NOMO-1 (cell line): ENCODE data around the gene CNN1.

Source experiments
- DNase-seq, 2 experiments: peaks; one replicate each; lab custom pipeline; 2025; ENCODE audit not compliant: unreplicated experiment in 2 of 2; lab: John Stamatoyannopoulos, UW

Gene CNN1

GRCh38 chr19:11534538-11534937 lies 4.1 kb upstream of the CNN1 start:
- DNase-seq = peak in 1 of 2 experiments; percentile 21

DNA sequence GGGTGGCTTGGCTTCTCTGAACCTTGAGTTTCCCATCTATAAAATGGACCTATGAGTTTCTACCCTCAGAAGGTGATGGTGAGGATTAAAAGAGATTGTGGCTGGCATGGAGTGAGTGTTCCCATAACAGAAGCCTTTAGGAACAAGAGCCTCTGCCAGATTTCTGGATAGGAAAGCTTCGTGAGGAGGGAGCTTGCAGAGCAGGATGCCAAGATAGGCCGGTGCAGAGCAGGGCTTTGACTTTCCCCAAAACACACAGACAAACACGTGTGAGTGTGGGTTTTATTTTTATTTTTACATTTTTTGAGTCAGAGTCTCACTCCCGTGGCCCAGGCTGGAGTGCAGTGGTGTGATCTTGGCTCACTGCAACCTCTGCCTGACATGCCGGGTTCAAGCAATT lies 3.7 kb upstream of the CNN1 start:
- DNase-seq = no peak

GRCh38 chr19:11535792-11536595 lies 2.7 kb upstream of the CNN1 start:
- peak; percentile 73 to 85 for DNase-seq

DNA sequence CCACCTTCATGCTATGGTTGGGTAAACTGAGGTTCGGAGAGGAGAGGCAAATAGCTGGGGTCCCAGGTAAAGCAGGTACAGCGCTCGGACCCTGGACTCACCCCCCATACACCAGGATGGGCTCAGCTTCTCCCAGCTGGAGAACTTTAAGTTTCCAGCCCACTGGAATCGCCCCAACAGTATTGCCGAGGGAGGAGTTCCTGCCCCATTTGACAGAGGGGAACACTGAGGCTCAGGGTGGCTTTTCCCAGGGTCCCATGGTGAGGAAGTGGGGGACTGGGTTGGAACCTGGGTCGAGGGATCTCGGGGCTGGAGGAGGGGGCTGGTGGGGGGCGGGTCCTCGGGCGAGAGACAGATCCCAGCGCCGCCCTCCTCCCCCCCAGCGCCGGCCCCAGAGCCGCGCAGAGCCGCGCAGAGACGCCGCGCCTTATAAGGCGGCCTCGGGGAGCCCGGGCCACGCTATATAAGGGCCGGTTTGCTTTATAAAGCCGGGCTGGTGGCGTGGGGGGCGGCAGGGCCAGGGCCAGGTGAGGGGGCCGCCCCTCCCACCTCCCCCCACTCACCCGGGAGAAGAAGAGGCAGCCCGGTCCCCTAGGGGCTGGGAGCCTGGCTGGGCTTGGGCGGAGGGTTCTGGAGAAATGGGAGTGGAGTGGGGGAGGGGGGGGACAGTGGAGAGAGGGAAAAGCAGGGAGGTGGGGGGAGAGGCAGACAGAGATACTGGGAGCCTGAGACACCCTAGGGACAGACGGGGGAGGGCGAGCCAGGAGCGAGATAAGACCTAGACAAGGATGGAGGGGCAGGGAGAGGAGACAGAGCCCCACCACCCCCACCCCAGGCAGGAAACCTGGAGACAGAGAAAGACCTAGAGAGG lies 1.1 kb downstream of the CNN1 start:
- no peak for DNase-seq

DNA sequence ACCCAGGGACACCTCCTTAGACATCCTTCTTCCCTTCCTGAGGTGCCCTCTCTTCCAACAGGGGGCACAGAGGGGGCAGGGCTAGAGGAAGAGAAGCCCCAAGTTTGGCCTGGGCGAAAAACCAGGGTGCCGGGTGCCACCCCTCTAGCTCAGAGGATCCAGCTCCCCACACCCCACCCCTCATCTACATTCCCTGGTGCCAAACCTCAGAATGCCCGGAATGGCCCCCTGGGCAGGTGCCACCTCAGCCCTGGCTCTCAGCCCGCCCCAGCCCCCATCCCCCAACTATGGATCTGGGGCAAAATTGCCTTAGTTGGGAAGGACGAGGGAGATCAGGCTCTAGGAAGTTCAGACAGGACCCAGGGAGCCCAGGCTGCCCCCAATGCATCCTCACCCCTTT lies 2.0 kb downstream of the CNN1 start:
- DNase-seq = no peak

DNA sequence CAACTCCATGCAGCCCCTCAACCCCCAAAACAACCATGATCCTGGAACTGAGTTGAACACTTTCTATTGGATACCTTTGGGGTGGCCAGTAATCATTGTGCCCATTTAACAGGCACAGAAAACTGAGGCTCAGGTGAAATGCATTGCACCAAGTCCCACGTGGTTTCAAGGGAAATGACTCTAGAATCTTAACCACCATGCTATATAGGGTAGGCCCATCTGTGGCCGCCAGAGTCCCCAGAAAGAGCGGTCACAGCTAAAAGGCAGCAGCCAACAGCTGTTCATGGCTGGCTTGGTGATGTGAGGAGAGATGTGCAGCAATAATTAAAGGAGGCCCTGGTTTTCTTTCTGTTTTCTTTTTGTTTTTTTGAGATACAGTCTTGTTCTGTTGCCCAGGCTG lies 2.6 kb downstream of the CNN1 start:
- DNase-seq = no peak

GRCh38 chr19:11547929-11548700 lies 9.5 kb downstream of the CNN1 start:
- no peak for DNase-seq

- DNase-seq = no peak
These were observed 10.8 kb downstream of the CNN1 start for GRCh38 chr19:11549386-11549953.

- no peak for DNase-seq
These were observed 11.6 kb downstream of the CNN1 start for GRCh38 chr19:11550265-11550664.

- DNase-seq = no peak
These were observed 13.1 kb downstream of the CNN1 start for GRCh38 chr19:11551603-11552235.

DNA sequence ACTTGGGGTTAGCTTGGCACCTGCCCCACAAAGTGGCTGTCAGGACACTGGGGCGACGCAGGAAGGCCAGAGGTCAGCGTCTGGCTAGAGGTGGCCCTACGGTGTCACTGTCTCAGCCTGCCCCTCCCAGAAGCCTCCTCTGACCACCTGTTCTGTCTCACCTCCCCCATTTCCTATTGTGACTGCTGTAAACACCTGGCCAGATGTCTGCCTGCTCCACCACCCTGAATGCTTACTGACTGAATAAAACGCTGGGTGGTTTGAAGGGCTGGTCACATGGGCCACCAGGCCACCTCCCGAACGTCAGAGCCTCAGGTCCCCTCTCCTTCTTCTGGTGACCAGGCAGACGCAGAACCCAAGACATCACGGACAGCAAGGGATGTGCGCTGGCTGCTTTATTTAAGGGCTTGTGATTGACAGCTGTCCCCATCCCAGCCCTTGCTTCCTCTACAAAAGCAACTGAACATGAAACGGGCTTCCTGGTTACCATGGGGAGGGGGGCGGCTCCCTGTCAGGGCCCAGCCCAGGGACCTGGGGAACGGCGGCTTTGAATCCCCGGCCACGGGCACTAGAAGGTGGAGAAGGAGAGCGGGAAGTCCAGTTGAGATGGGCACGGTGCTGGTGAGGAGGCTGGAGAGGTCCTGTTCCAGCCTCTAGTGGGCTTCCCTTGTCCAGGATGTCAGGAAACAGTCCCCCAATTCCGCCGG lies 14.2 kb downstream of the CNN1 start:
- no peak for DNase-seq

- DNase-seq = no peak
These were observed 15.5 kb downstream of the CNN1 start for GRCh38 chr19:11554160-11554559.

DNA sequence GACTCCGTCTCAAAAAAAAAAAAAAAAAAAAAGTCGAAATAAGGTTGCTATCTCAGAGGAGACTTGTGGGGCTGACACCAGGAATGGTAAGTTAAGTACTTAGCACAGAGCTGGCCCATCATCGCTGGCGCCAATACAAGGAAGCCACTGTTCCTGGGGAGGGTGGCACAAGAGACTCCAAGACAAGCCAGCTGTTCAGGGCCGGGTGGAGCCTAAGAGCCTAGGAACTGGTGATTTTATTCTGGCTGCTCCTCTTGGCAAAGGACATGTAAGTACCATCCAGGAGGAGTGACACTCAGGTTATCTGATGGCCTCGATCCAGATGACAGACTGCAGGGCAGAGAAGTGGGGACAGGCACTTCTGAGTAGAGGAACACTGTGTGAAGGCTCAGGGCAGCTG lies 16.6 kb downstream of the CNN1 start:
- no peak for DNase-seq

DNA sequence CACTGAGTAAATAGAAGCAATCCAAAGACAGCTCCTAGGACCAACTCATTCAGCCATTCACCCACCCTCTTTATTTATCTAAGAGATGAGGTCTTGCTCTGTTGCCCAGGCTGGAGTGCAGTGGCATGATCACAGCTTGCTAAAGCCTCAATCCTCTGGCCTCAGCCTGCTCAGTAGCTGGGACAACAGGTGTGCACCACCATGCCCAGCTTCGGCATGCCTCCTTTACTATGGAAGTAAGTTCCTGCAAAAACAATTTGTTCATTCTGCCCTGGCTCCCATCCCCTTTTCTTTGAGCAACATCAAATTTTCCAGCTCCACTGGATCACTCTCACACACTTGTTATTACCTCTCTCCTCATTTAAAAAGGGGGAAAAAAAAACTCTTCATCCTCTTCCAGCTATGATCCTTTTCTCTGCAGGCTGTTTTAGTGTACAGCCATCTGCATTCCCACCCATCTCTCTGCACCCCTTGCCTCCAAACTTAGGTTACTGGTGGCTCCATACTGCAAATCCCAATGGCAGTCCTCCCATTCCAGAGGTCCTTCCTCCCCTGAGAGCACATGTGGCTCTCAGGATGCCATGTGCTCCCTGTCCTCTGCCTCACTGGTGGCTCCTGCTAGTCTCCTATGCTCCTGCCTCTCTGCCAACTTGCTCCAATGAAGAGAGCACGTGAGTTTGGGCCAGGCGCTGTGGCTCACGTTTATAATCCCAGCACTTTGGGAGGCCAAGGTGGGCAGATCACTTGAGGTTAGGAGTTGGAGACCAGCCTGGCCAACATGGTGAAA lies 18.2 kb downstream of the CNN1 start:
- no peak for DNase-seq

DNA sequence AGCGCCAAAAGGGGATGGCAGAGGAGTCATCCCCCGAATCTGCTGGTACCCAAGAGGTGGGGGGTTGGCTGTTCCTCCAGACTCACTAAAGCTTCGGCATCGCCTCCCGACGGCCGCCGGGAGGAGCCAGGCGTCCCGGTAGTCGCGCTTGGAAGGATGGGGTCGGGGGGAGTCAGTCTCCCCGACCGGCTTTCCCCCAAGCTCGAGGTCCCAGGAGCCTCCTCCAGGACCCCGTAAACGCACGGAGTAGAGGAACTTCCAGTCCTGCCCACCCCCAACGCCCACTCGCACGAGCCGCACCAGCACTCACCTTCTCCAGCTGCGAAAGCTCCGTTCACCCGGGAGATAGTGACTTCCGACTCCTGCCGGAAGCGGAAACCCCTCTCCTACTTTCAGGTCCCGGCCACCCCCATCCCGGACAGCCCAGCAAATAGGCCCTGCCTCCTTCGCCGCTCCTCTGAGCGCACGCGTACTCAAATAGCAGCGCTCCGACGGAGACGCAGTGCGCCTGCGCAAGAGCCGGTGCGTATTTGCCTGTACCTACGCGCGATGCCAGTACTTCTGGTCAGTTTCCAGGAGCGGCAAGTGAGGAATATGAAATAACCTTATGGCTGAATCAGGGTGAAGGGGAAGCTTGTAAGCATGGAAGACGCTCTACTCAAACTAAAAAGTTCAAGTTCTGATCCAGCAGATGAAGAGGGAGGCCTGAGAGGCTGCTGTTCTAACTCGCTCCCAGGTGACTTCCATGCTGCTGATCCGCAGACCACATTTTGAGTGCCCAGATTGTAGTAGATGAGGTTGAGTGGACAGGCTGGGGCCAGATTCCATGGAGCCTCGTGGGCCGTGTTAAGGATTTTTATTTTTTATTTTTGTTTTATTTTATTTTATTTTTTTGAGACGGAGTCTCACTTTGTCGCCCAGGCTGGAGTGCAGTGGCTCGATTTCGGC lies 20.5 kb downstream of the CNN1 start, which contains the start of gene ELOF1:
ELOF1 (minus strand) TSS at position 350 of the 948 bp plus-strand sequence. CDS start 4,883 bp downstream, outside the sequence.
- DNase-seq = peak; percentile 97 to 98

- DNase-seq = peak; percentile 34 to 90
These were observed 21.9 kb downstream of the CNN1 start for GRCh38 chr19:11560404-11561051.

- no peak for DNase-seq
These were observed 24.9 kb downstream of the CNN1 start for GRCh38 chr19:11563532-11563931.
